MM.1S (cell line): Measurements from ENCODE around the gene NPIPA5.
"Not testable (repeated sequence)": the region's sequence is repeated elsewhere in the genome, so short reads cannot be mapped to it uniquely, and the experiment has no call there.

ENCODE experiments used
- DNase-seq: peaks from one replicate; pipeline ENCODE4 v3.0.0-alpha.2; 2015
- H2AFZ ChIP-seq: fragments of 300-600 bp; sonication (generic); 2 replicates; pipeline ENCODE4 v1.6.0; 2016; ENCODE audit warnings: antibody characterized with exemption, low read length
- H3F3A ChIP-seq: fragments of 300-600 bp; sonication (generic); 2 replicates; pipeline ENCODE4 v1.6.1; 2016; ENCODE audit warnings: mild to moderate bottlenecking, antibody characterized with exemption, low read length, moderate library complexity, mixed read lengths; ENCODE audit not compliant: insufficient read depth
- H3K27ac ChIP-seq: fragments of 300-600 bp; sonication (generic); 2 replicates; pipeline ENCODE4 v1.5.1; 2016; ENCODE audit warnings: mild to moderate bottlenecking, low read length
- H3K27me3 ChIP-seq: fragments of 300-600 bp; sonication (generic); replicated peaks from 2 replicates; pipeline ENCODE4 v1.6.0; 2016; ENCODE audit warnings: low read length; ENCODE audit not compliant: insufficient read depth
- H3K36me3 ChIP-seq: fragments of 300-600 bp; sonication (generic); replicated peaks from 2 replicates; pipeline ENCODE4 v1.6.1; 2016; ENCODE audit warnings: mild to moderate bottlenecking, low read length, mixed read lengths; ENCODE audit not compliant: insufficient read depth
- H3K4me1 ChIP-seq: fragments of 300-600 bp; sonication (generic); 2 replicates; pipeline ENCODE4 v1.6.1; 2016; ENCODE audit warnings: low read length, mixed read lengths
- H3K4me2 ChIP-seq: fragments of 300-600 bp; sonication (generic); 2 replicates; pipeline ENCODE4 v1.6.0; 2016; ENCODE audit warnings: low read depth, low read length
- H3K4me3 ChIP-seq: fragments of 300-600 bp; sonication (generic); 2 replicates; pipeline ENCODE4 v1.5.1; 2016; ENCODE audit warnings: low read length, mixed read lengths
- H3K79me2 ChIP-seq: fragments of 300-600 bp; sonication (generic); 2 replicates; pipeline ENCODE4 v1.6.1; 2016; ENCODE audit warnings: mixed run types, low read length, mixed read lengths
- H3K9ac ChIP-seq: fragments of 300-600 bp; sonication (generic); 2 replicates; pipeline ENCODE4 v1.6.1; 2016; ENCODE audit warnings: low read length, mixed read lengths
- H3K9me2 ChIP-seq: fragments of 300-600 bp; sonication (generic); replicated peaks from 2 replicates; pipeline ENCODE4 v1.6.1; 2016; ENCODE audit warnings: mild to moderate bottlenecking, low read length, mixed read lengths; ENCODE audit not compliant: insufficient read depth
- H3K9me3 ChIP-seq: fragments of 300-600 bp; sonication (generic); replicated peaks from 2 replicates; pipeline ENCODE4 v1.6.1; 2016; ENCODE audit warnings: mild to moderate bottlenecking, low read length, mixed read lengths; ENCODE audit not compliant: insufficient read depth
- H4K20me1 ChIP-seq: fragments of 300-600 bp; sonication (generic); 2 replicates; pipeline ENCODE4 v1.6.1; 2016; ENCODE audit warnings: mild to moderate bottlenecking, low read length, moderate library complexity, mixed read lengths; ENCODE audit not compliant: insufficient read depth

Gene NPIPA5

GRCh38 chr16:15321221-15321620, 56.9 kb downstream of the NPIPA5 start:
- not testable (repeated sequence) for H3K27me3 ChIP-seq, DNase-seq, H3K9ac ChIP-seq, H3K9me2 ChIP-seq, H2AFZ ChIP-seq, H3K4me1 ChIP-seq, H3K36me3 ChIP-seq, H3K9me3 ChIP-seq, H3K27ac ChIP-seq, H3F3A ChIP-seq, H4K20me1 ChIP-seq, H3K79me2 ChIP-seq, H3K4me3 ChIP-seq, H3K4me2 ChIP-seq

GRCh38 chr16:15314562-15314961, 63.5 kb downstream of the NPIPA5 start:
- H3K9me3 ChIP-seq, H3K9ac ChIP-seq, H3K79me2 ChIP-seq, H3F3A ChIP-seq, H3K36me3 ChIP-seq, H3K4me1 ChIP-seq, H3K4me3 ChIP-seq, H3K27ac ChIP-seq, H3K27me3 ChIP-seq, H2AFZ ChIP-seq, H4K20me1 ChIP-seq, DNase-seq, H3K4me2 ChIP-seq, H3K9me2 ChIP-seq: not testable (repeated sequence)
